ENCODE measurements around the gene MACROD2. TPM values are rescaled to one million over a fixed set of nuclear protein-coding genes. Genes with fewer than 3 reads are reported as not detected.
"Not testable (repeated sequence)": the region's sequence is repeated elsewhere in the genome, so short reads cannot be mapped to it uniquely, and the experiment has no call there.

MACROD2 gene
- total RNA-seq, 1 donor, result 1.7 TPM

GRCh38 chr20:15802020-15802419, 1806.7 kb downstream of the MACROD2 start:
- Histone ChIP-seq H3K27me3 (ENCODE audit: insufficient read depth, low read length) (no peaks in the 10 kb centered on the region), H3K4me1 (ENCODE audit: insufficient read depth, low read length) (peaks cover 3% of the 10 kb centered on the region), H3K9me3 (ENCODE audit: low read depth, low read length) (no peaks in the 10 kb centered on the region), H3K4me3 (ENCODE audit: low read length) (no peak overlapping the region)

- H3K27me3 ChIP-seq (ENCODE audit: insufficient read depth, low read length), result no peaks in the 10 kb centered on the region
- no peaks in the 10 kb centered on the region for H3K9me3 ChIP-seq (ENCODE audit: low read depth, low read length)
- H3K4me3 ChIP-seq (ENCODE audit: low read length), result no peak overlapping the region
- peaks cover 4% of the 10 kb centered on the region for H3K4me1 ChIP-seq (ENCODE audit: insufficient read depth, low read length)
Measured at GRCh38 chr20:15805154-15805553, 1809.8 kb downstream of the MACROD2 start.

GRCh38 chr20:15806105-15806504, 1810.8 kb downstream of the MACROD2 start:
- H3K9me3 ChIP-seq (ENCODE audit: low read depth, low read length), result no peaks in the 10 kb centered on the region
- no peaks in the 10 kb centered on the region for H3K27me3 ChIP-seq (ENCODE audit: insufficient read depth, low read length)
- peaks cover 4% of the 10 kb centered on the region for H3K4me1 ChIP-seq (ENCODE audit: insufficient read depth, low read length)
- no peak overlapping the region for H3K4me3 ChIP-seq (ENCODE audit: low read length)

GRCh38 chr20:15807271-15807670, 1812.0 kb downstream of the MACROD2 start:
- no peaks in the 10 kb centered on the region for H3K27me3 ChIP-seq (ENCODE audit: insufficient read depth, low read length)
- H3K4me3 ChIP-seq (ENCODE audit: low read length), result no peak overlapping the region
- peaks cover 4% of the 10 kb centered on the region for H3K4me1 ChIP-seq (ENCODE audit: insufficient read depth, low read length)
- no peaks in the 10 kb centered on the region for H3K9me3 ChIP-seq (ENCODE audit: low read depth, low read length)

GRCh38 chr20:15807771-15808170, 1812.5 kb downstream of the MACROD2 start:
- not testable (repeated sequence) for H3K27me3 ChIP-seq (ENCODE audit: insufficient read depth, low read length); H3K4me3 ChIP-seq (ENCODE audit: low read length); H3K4me1 ChIP-seq (ENCODE audit: insufficient read depth, low read length); H3K9me3 ChIP-seq (ENCODE audit: low read depth, low read length)

GRCh38 chr20:15811951-15812350, 1816.6 kb downstream of the MACROD2 start:
- Histone ChIP-seq H3K4me3 (ENCODE audit: low read length) (no peak overlapping the region), H3K4me1 (ENCODE audit: insufficient read depth, low read length) (peaks cover 2% of the 10 kb centered on the region), H3K9me3 (ENCODE audit: low read depth, low read length) (no peaks in the 10 kb centered on the region), H3K27me3 (ENCODE audit: insufficient read depth, low read length) (no peaks in the 10 kb centered on the region)

- Histone ChIP-seq H3K4me1 (ENCODE audit: insufficient read depth, low read length) (no peaks in the 10 kb centered on the region), H3K4me3 (ENCODE audit: low read length) (no peak overlapping the region), H3K27me3 (ENCODE audit: insufficient read depth, low read length) (no peaks in the 10 kb centered on the region), H3K9me3 (ENCODE audit: low read depth, low read length) (no peaks in the 10 kb centered on the region)
Measured at GRCh38 chr20:15812696-15813095, 1817.4 kb downstream of the MACROD2 start.

- Histone ChIP-seq H3K27me3 (ENCODE audit: insufficient read depth, low read length) (no peaks in the 10 kb centered on the region), H3K4me1 (ENCODE audit: insufficient read depth, low read length) (no peaks in the 10 kb centered on the region), H3K9me3 (ENCODE audit: low read depth, low read length) (no peaks in the 10 kb centered on the region), H3K4me3 (ENCODE audit: low read length) (no peak overlapping the region)
Measured at GRCh38 chr20:15814360-15814759, 1819.0 kb downstream of the MACROD2 start.

- Histone ChIP-seq H3K9me3 (ENCODE audit: low read depth, low read length) (no peaks in the 10 kb centered on the region), H3K27me3 (ENCODE audit: insufficient read depth, low read length) (no peaks in the 10 kb centered on the region), H3K4me1 (ENCODE audit: insufficient read depth, low read length) (no peaks in the 10 kb centered on the region), H3K4me3 (ENCODE audit: low read length) (no peak overlapping the region)
Measured at GRCh38 chr20:15814911-15815310, 1819.6 kb downstream of the MACROD2 start.

GRCh38 chr20:15817351-15817750, 1822.0 kb downstream of the MACROD2 start:
- Histone ChIP-seq H3K4me1 (ENCODE audit: insufficient read depth, low read length) (no peaks in the 10 kb centered on the region), H3K4me3 (ENCODE audit: low read length) (no peak overlapping the region), H3K9me3 (ENCODE audit: low read depth, low read length) (no peaks in the 10 kb centered on the region), H3K27me3 (ENCODE audit: insufficient read depth, low read length) (no peaks in the 10 kb centered on the region)

- no peaks in the 10 kb centered on the region for H3K9me3 ChIP-seq (ENCODE audit: low read depth, low read length)
- no peaks in the 10 kb centered on the region for H3K4me1 ChIP-seq (ENCODE audit: insufficient read depth, low read length)
- no peak overlapping the region for H3K4me3 ChIP-seq (ENCODE audit: low read length)
- H3K27me3 ChIP-seq (ENCODE audit: insufficient read depth, low read length), result no peaks in the 10 kb centered on the region
Measured at GRCh38 chr20:15818651-15819071, 1823.3 kb downstream of the MACROD2 start.

- H3K9me3 ChIP-seq (ENCODE audit: low read depth, low read length), result no peaks in the 10 kb centered on the region
- H3K4me3 ChIP-seq (ENCODE audit: low read length), result no peak overlapping the region
- H3K27me3 ChIP-seq (ENCODE audit: insufficient read depth, low read length), result no peaks in the 10 kb centered on the region
- H3K4me1 ChIP-seq (ENCODE audit: insufficient read depth, low read length), result no peaks in the 10 kb centered on the region
Measured at GRCh38 chr20:15823718-15824117, 1828.4 kb downstream of the MACROD2 start.

GRCh38 chr20:15827628-15828027, 1832.3 kb downstream of the MACROD2 start:
- H3K4me3 ChIP-seq (ENCODE audit: low read length), result no peak overlapping the region
- no peaks in the 10 kb centered on the region for H3K4me1 ChIP-seq (ENCODE audit: insufficient read depth, low read length)
- no peaks in the 10 kb centered on the region for H3K9me3 ChIP-seq (ENCODE audit: low read depth, low read length)
- no peaks in the 10 kb centered on the region for H3K27me3 ChIP-seq (ENCODE audit: insufficient read depth, low read length)

- Histone ChIP-seq H3K9me3 (ENCODE audit: low read depth, low read length) (no peaks in the 10 kb centered on the region), H3K4me3 (ENCODE audit: low read length) (no peak overlapping the region), H3K4me1 (ENCODE audit: insufficient read depth, low read length) (no peaks in the 10 kb centered on the region)
Measured at GRCh38 chr20:15831201-15831600, 1835.9 kb downstream of the MACROD2 start.

GRCh38 chr20:15832512-15832911, 1837.2 kb downstream of the MACROD2 start:
- no peaks in the 10 kb centered on the region for H3K27me3 ChIP-seq (ENCODE audit: insufficient read depth, low read length)
- no peaks in the 10 kb centered on the region for H3K4me1 ChIP-seq (ENCODE audit: insufficient read depth, low read length)
- H3K9me3 ChIP-seq (ENCODE audit: low read depth, low read length), result no peaks in the 10 kb centered on the region
- H3K4me3 ChIP-seq (ENCODE audit: low read length), result no peak overlapping the region

More at GRCh38 chr20:15831201-15831600, 1835.9 kb downstream of the MACROD2 start:
- no peaks in the 10 kb centered on the region for H3K27me3 ChIP-seq (ENCODE audit: insufficient read depth, low read length)

- no peaks in the 10 kb centered on the region for H3K4me1 ChIP-seq (ENCODE audit: insufficient read depth, low read length)
- no peaks in the 10 kb centered on the region for H3K27me3 ChIP-seq (ENCODE audit: insufficient read depth, low read length)
- no peak overlapping the region for H3K4me3 ChIP-seq (ENCODE audit: low read length)
- no peaks in the 10 kb centered on the region for H3K9me3 ChIP-seq (ENCODE audit: low read depth, low read length)
Measured at GRCh38 chr20:15834857-15835256, 1839.5 kb downstream of the MACROD2 start.

GRCh38 chr20:15835811-15836210, 1840.5 kb downstream of the MACROD2 start:
- Histone ChIP-seq H3K4me1 (ENCODE audit: insufficient read depth, low read length) (no peaks in the 10 kb centered on the region), H3K27me3 (ENCODE audit: insufficient read depth, low read length) (no peaks in the 10 kb centered on the region), H3K4me3 (ENCODE audit: low read length) (no peak overlapping the region), H3K9me3 (ENCODE audit: low read depth, low read length) (no peaks in the 10 kb centered on the region)
